Endodermal cell (in vitro differentiated cells): ENCODE results near the gene POU6F2. TPM values are rescaled to one million over a fixed set of nuclear protein-coding genes. Genes with fewer than 3 reads are reported as not detected.

ENCODE experiments used
- DNase-seq: peaks from one replicate; pipeline ENCODE4 v3.0.0-alpha.2; 2017
- H3K27ac ChIP-seq: 2 replicates; pipeline ENCODE4 v1.5.1; 2013; ENCODE audit warnings: mild to moderate bottlenecking, low read depth, low read length, moderate library complexity
- H3K27me3 ChIP-seq: 2 replicates; pipeline ENCODE4 v1.6.1; 2013; ENCODE audit warnings: mild to moderate bottlenecking, low read length, moderate library complexity; ENCODE audit not compliant: insufficient read depth, control insufficient read depth, poor library complexity, severe bottlenecking
- H3K36me3 ChIP-seq: 2 replicates; pipeline ENCODE4 v1.7.0; 2013; ENCODE audit warnings: mild to moderate bottlenecking, low read length, moderate library complexity; ENCODE audit not compliant: control insufficient read depth, insufficient read depth
- H3K4me1 ChIP-seq: one replicate; pipeline ENCODE4 v1.7.0; 2013; ENCODE audit warnings: low read length; ENCODE audit not compliant: control insufficient read depth, insufficient read depth
- H3K4me3 ChIP-seq: 2 replicates; pipeline ENCODE4 v1.5.1; 2013; ENCODE audit warnings: mild to moderate bottlenecking, low read length, moderate library complexity
- H3K9ac ChIP-seq: 2 replicates; pipeline ENCODE4 v1.6.1; 2013; ENCODE audit warnings: mild to moderate bottlenecking, low read length, moderate library complexity; ENCODE audit not compliant: poor library complexity, severe bottlenecking; ENCODE audit errors: extremely low read depth
- H3K9me3 ChIP-seq: 2 replicates; pipeline ENCODE4 v1.6.1; 2013; ENCODE audit warnings: mild to moderate bottlenecking, low read length, moderate library complexity; ENCODE audit not compliant: control insufficient read depth
- H3K27ac Mint-ChIP-seq: 2 replicates; pipeline ENCODE4 v1.8.0; 2020; ENCODE audit warnings: mixed read lengths
- H3K27me3 Mint-ChIP-seq: 2 replicates; pipeline ENCODE4 v1.8.0; 2021; ENCODE audit warnings: mild to moderate bottlenecking, mixed read lengths; ENCODE audit not compliant: insufficient read depth
- H3K36me3 Mint-ChIP-seq: 2 replicates; pipeline ENCODE4 v1.8.0; 2020; ENCODE audit warnings: low read depth, mixed read lengths
- H3K4me1 Mint-ChIP-seq: 2 replicates; pipeline ENCODE4 v1.8.0; 2020; ENCODE audit warnings: mixed read lengths
- H3K4me3 Mint-ChIP-seq: 2 replicates; pipeline ENCODE4 v1.8.0; 2020; ENCODE audit warnings: mild to moderate bottlenecking, moderate library complexity, mixed read lengths
- H3K9me3 Mint-ChIP-seq: 2 replicates; pipeline ENCODE4 v1.8.0; 2020; ENCODE audit warnings: mild to moderate bottlenecking, mixed read lengths
- CTCF ChIP-seq: fragments of 200-600 bp; sonication (generic); conservative IDR thresholded peaks from 2 replicates; pipeline ENCODE4 v1.5.0; 2021; ENCODE audit warnings: antibody characterized with exemption, mild to moderate bottlenecking
- WGBS, 2 experiments: methylation state at CpG; one replicate each; pipeline versions ENCODE4 v1.1.5 to v1.1.7; 2013; ENCODE audit warnings: missing lambda C conversion rate in 2 of 2, mixed read lengths in 1 of 2; ENCODE audit not compliant: insufficient coverage in 1 of 2, insufficient read length in 1 of 2; 5-methylcytosine and 5-hydroxymethylcytosine counted together
- total RNA-seq, 2 donors: library from RNA; stranded (reverse); fragmentation: NEBNext Ultra II Directional in 1 of 2; extraction: Animal tissue kit (Norgen Biotek cat#: 25700) in 1 of 2; gene quantifications; 2 replicates in 1 of 2; 3 replicates in 1 of 2; pipeline ENCODE4 v1.2.1, GENCODE V29; 2021

Gene POU6F2
- total RNA-seq, 2 donors from 2014 or later: 6.0 to 10.0 TPM

DNA sequence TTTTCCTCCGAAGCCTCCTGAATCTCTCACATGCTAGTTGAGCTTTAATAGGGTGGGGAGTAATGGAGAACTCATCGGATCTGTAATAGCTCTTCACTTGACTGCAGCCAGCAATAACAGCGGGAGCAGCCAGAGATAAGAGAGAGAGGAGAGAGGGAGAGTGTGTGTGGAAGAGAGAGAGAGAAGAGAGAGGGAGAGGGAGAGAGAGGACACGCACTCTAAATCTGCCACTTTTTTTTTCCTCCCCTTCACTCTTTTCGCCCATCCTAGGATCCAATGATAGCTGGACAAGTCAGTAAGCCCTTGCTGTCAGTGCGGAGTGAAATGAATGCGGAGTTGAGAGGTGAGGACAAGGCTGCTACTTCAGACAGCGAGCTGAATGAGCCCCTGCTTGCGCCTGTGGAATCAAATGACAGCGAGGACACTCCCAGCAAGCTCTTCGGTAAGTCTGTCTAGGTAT lies 107.9 kb downstream of the POU6F2 start:
- Histone ChIP-seq H3K4me3 (peak overlapping the region; percentile 74), H3K9me3 (no peaks in the 10 kb centered on the region), H3K9ac (no peak overlapping the region), H3K27me3 (no peaks in the 10 kb centered on the region), H3K27ac (no peak overlapping the region), H3K36me3 (no peaks in the 10 kb centered on the region), H3K4me1 (no peaks in the 10 kb centered on the region)
- H3K4me3 Mint-ChIP-seq: peak overlapping the region; percentile 17
- no peaks in the 10 kb centered on the region for H3K27me3 Mint-ChIP-seq
- H3K27ac Mint-ChIP-seq: no peak overlapping the region
- TF ChIP-seq CTCF: no peak
- no peaks in the 10 kb centered on the region for H3K36me3 Mint-ChIP-seq
- WGBS, 2 experiments: 30 to 37% methylated on average over 7 to 10 of the region's 11 CpGs
- no peaks in the 10 kb centered on the region for H3K9me3 Mint-ChIP-seq
- peaks cover 33% of the 10 kb centered on the region for H3K4me1 Mint-ChIP-seq
- peak; percentile 55 for DNase-seq

GRCh38 chr7:39086638-39087360 lies 109.1 kb downstream of the POU6F2 start:
- Histone ChIP-seq H3K36me3 (no peaks in the 10 kb centered on the region), H3K9ac (no peak overlapping the region), H3K4me3 (no peak overlapping the region), H3K9me3 (no peaks in the 10 kb centered on the region), H3K27ac (no peak overlapping the region), H3K4me1 (no peaks in the 10 kb centered on the region), H3K27me3 (no peaks in the 10 kb centered on the region)
- Mint-ChIP-seq H3K27me3 (no peaks in the 10 kb centered on the region), H3K4me1 (peaks cover 33% of the 10 kb centered on the region), H3K27ac (no peak overlapping the region), H3K9me3 (no peaks in the 10 kb centered on the region), H3K4me3 (no peak overlapping the region), H3K36me3 (no peaks in the 10 kb centered on the region)
- WGBS, 2 experiments: 83 to 92% methylated on average over 3 to 9 of the region's 10 CpGs
- TF ChIP-seq CTCF: no peak
- DNase-seq: no peak

GRCh38 chr7:39088730-39089593 lies 111.3 kb downstream of the POU6F2 start:
- Mint-ChIP-seq H3K36me3 (no peaks in the 10 kb centered on the region), H3K9me3 (no peaks in the 10 kb centered on the region), H3K27ac (no peak overlapping the region), H3K4me1 (peaks cover 22% of the 10 kb centered on the region), H3K4me3 (no peak overlapping the region), H3K27me3 (no peaks in the 10 kb centered on the region)
- no peak for DNase-seq
- Histone ChIP-seq H3K4me1 (no peaks in the 10 kb centered on the region), H3K27me3 (no peaks in the 10 kb centered on the region), H3K36me3 (no peaks in the 10 kb centered on the region), H3K27ac (no peak overlapping the region), H3K9ac (no peak overlapping the region), H3K4me3 (no peak overlapping the region), H3K9me3 (no peaks in the 10 kb centered on the region)
- 75 to 93% methylated on average over 1 to 3 of the region's 3 CpGs for WGBS, 2 experiments
- TF ChIP-seq CTCF: peak; percentile 34
